ENCODE data around the gene DLK1. TPM values are rescaled to one million over a fixed set of nuclear protein-coding genes. Genes with fewer than 3 reads are reported as not detected.

Gene DLK1
- polyA plus RNA-seq, 1 donor (not counting 4 experiments of a cell fraction or from before 2014, with no cell fraction given) = not detected

DNA sequence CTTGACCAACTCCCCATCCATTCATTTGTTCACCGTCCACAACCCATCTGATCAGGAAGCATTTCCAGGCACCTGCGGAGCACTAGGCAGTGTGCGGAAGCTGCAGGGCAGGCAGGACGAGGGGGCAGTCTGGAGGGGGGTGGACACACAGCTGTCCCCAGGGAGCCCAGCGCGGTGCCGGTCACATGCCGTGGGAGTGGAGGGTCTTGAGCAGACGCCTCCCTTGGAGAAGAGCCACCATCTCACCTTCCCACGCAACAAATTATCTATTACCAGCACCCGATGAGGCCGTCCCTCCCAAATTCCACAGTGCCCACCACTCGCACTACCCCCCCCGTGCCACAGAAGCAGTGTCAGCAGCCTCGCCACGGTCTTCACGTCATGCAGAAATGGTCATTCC, 10.8 kb downstream of the DLK1 start:
- no peaks in the 10 kb centered on the region for H3K36me3 ChIP-seq (ENCODE audit: control insufficient read depth in 2 of 2, extremely low read depth in 1 of 2, insufficient read depth in 2 of 2, low read length in 2 of 2)
- no peaks in the 10 kb centered on the region for H3K9me3 ChIP-seq (ENCODE audit: control insufficient read depth, low read depth, low read length)
- no peaks in the 10 kb centered on the region for H4K20me1 ChIP-seq (ENCODE audit: control insufficient read depth, extremely low read depth, insufficient read depth, low read length)
- H3K4me2 ChIP-seq (ENCODE audit: control insufficient read depth, extremely low read depth, insufficient read depth, low read depth, low read length) = no peak overlapping the region
- H3K27ac ChIP-seq (ENCODE audit: control insufficient read depth, insufficient read depth, low read length) = no peak overlapping the region
- dilution Hi-C loops (cut with MboI; ENCODE audit: extremely low pct_ligation_motif_present, low sequenced_read_pairs) = no loop called here
- peaks cover 3% of the 10 kb centered on the region for H3K27me3 ChIP-seq (ENCODE audit: control insufficient read depth, extremely low read depth, insufficient read depth, low read length)
- DNase-seq (ENCODE audit: low read depth, low spot score) (no peak), FAIRE-seq (no peak)
- H3K79me2 ChIP-seq (ENCODE audit: control insufficient read depth, insufficient read depth, low read length) = no peaks in the 10 kb centered on the region
- H3K4me3 ChIP-seq (ENCODE audit: control insufficient read depth in 2 of 3, extremely low read depth in 1 of 3, insufficient read depth in 2 of 3, low read depth in 1 of 3, low read length in 3 of 3) = no peak overlapping the region
- H2AFZ ChIP-seq (ENCODE audit: control insufficient read depth, low read length) = no peak overlapping the region
- no peak overlapping the region for H3K9ac ChIP-seq (ENCODE audit: control insufficient read depth, extremely low read depth, insufficient read depth, low read length)
- no peaks in the 10 kb centered on the region for H3K4me1 ChIP-seq (ENCODE audit: control insufficient read depth, extremely low read depth, insufficient read depth, low read length)
- H3K9me1 ChIP-seq (ENCODE audit: control insufficient read depth, extremely low read depth, insufficient read depth, low read length) = no peaks in the 10 kb centered on the region
- TF ChIP-seq EZH2 (IDR thresholded peaks at IDR 0.05; ENCODE audit: low read length) = no peak
- TF ChIP-seq, protein P1, sequence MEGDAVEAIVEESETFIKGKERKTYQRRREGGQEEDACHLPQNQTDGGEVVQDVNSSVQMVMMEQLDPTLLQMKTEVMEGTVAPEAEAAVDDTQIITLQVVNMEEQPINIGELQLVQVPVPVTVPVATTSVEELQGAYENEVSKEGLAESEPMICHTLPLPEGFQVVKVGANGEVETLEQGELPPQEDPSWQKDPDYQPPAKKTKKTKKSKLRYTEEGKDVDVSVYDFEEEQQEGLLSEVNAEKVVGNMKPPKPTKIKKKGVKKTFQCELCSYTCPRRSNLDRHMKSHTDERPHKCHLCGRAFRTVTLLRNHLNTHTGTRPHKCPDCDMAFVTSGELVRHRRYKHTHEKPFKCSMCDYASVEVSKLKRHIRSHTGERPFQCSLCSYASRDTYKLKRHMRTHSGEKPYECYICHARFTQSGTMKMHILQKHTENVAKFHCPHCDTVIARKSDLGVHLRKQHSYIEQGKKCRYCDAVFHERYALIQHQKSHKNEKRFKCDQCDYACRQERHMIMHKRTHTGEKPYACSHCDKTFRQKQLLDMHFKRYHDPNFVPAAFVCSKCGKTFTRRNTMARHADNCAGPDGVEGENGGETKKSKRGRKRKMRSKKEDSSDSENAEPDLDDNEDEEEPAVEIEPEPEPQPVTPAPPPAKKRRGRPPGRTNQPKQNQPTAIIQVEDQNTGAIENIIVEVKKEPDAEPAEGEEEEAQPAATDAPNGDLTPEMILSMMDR (optimal IDR thresholded peaks at IDR 0.05 in 1 of 3, IDR thresholded peaks at IDR 0.05 in 1 of 3, conservative IDR thresholded peaks at IDR 0.05 in 1 of 3; ENCODE audit: extremely low read depth in 1 of 3, insufficient read depth in 2 of 3, low read length in 3 of 3) = no peak

DNA sequence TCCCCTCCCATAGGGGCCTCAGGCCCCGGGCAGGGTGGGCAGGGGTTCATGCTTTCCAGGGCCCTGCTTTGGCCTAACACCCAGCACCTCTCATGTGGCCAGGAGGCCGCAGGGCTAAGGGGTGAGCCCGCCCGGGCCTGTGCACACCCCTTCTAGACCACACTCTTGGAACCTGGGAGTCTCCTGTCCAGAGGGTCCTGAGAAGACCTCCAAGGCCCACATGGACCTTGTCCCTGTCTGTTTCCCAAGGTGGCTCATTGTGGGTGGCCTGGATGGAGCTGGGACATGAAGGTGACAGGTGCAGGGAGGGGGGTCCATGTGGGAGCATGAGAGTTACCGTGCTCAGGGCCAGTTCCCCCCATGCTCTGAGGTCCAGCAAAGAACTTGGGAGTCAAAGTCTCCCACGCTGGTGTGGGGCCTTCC, 11.6 kb downstream of the DLK1 start:
- no peak overlapping the region for H3K9ac ChIP-seq (ENCODE audit: control insufficient read depth, extremely low read depth, insufficient read depth, low read length)

More for the DNA sequence above, 11.6 kb downstream of the DLK1 start:
- Histone ChIP-seq H3K4me3 (ENCODE audit: control insufficient read depth in 2 of 3, extremely low read depth in 1 of 3, insufficient read depth in 2 of 3, low read depth in 1 of 3, low read length in 3 of 3) (no peak overlapping the region), H3K9me3 (ENCODE audit: control insufficient read depth, low read depth, low read length) (no peaks in the 10 kb centered on the region), H3K4me1 (ENCODE audit: control insufficient read depth, extremely low read depth, insufficient read depth, low read length) (no peaks in the 10 kb centered on the region), H2AFZ (ENCODE audit: control insufficient read depth, low read length) (no peak overlapping the region), H4K20me1 (ENCODE audit: control insufficient read depth, extremely low read depth, insufficient read depth, low read length) (no peaks in the 10 kb centered on the region), H3K27ac (ENCODE audit: control insufficient read depth, insufficient read depth, low read length) (no peak overlapping the region), H3K36me3 (ENCODE audit: control insufficient read depth in 2 of 2, extremely low read depth in 1 of 2, insufficient read depth in 2 of 2, low read length in 2 of 2) (no peaks in the 10 kb centered on the region), H3K9me1 (ENCODE audit: control insufficient read depth, extremely low read depth, insufficient read depth, low read length) (no peaks in the 10 kb centered on the region), H3K79me2 (ENCODE audit: control insufficient read depth, insufficient read depth, low read length) (no peaks in the 10 kb centered on the region), H3K27me3 (ENCODE audit: control insufficient read depth, extremely low read depth, insufficient read depth, low read length) (peaks cover 3% of the 10 kb centered on the region), H3K4me2 (ENCODE audit: control insufficient read depth, extremely low read depth, insufficient read depth, low read depth, low read length) (no peak overlapping the region)
- DNase-seq (ENCODE audit: low read depth, low spot score) = no peak
- TF ChIP-seq EZH2 (IDR thresholded peaks at IDR 0.05; ENCODE audit: low read length) = no peak
- TF ChIP-seq, protein P1 (optimal IDR thresholded peaks at IDR 0.05 in 1 of 3, IDR thresholded peaks at IDR 0.05 in 1 of 3, conservative IDR thresholded peaks at IDR 0.05 in 1 of 3; ENCODE audit: extremely low read depth in 1 of 3, insufficient read depth in 2 of 3, low read length in 3 of 3) = no peak
- FAIRE-seq = no peak
- dilution Hi-C loops (cut with MboI; ENCODE audit: extremely low pct_ligation_motif_present, low sequenced_read_pairs) = no loop called here
